ENCODE results near the gene CCDC8. TPM values are rescaled to one million over a fixed set of nuclear protein-coding genes. Genes with fewer than 3 reads are reported as not detected.

CCDC8 gene
- total RNA-seq, 3 donors from 2014 or later, result 2.2 to 29.7 (median 16.4) TPM

DNA sequence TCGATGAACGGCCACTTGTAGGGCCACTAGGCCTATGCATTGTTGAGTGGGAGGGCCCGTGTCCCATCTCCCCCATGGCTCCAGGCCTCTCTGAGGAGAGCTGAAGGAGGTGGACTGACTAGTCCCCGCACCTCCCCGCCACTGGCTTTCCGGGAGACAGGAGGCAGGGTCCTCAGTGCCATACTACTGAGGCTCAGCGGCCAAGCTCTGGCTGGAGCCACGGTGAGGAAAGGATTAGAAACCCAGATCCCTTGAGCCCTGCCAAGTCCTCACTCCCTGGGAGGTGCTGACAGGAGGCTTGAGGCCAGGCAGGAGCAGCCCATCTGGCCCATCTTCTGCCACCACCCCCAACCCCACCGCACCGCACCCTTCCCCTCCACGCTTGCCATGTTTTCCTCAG is 29.0 kb downstream of the CCDC8 start:
- Histone ChIP-seq H3K4me3 (no peak overlapping the region), H3K27me3 (no peaks in the 10 kb centered on the region), H3K9me3 (no peaks in the 10 kb centered on the region), H3K4me1 (no peaks in the 10 kb centered on the region), H3K36me3 (no peaks in the 10 kb centered on the region), H3K27ac (no peak overlapping the region)
- TF ChIP-seq POLR2AphosphoS5 (IDR thresholded peaks at IDR 0.05), result no peak
- TF ChIP-seq, protein P1, sequence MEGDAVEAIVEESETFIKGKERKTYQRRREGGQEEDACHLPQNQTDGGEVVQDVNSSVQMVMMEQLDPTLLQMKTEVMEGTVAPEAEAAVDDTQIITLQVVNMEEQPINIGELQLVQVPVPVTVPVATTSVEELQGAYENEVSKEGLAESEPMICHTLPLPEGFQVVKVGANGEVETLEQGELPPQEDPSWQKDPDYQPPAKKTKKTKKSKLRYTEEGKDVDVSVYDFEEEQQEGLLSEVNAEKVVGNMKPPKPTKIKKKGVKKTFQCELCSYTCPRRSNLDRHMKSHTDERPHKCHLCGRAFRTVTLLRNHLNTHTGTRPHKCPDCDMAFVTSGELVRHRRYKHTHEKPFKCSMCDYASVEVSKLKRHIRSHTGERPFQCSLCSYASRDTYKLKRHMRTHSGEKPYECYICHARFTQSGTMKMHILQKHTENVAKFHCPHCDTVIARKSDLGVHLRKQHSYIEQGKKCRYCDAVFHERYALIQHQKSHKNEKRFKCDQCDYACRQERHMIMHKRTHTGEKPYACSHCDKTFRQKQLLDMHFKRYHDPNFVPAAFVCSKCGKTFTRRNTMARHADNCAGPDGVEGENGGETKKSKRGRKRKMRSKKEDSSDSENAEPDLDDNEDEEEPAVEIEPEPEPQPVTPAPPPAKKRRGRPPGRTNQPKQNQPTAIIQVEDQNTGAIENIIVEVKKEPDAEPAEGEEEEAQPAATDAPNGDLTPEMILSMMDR (IDR thresholded peaks at IDR 0.05), result no peak
- TF ChIP-seq POLR2A (IDR thresholded peaks at IDR 0.05), result no peak
- intact Hi-C loops (cut with DNase I; ENCODE audit: low total_unique reads), result no loop called here
- DNase-seq (ENCODE audit: low spot score in 2 of 2), result no peak

DNA sequence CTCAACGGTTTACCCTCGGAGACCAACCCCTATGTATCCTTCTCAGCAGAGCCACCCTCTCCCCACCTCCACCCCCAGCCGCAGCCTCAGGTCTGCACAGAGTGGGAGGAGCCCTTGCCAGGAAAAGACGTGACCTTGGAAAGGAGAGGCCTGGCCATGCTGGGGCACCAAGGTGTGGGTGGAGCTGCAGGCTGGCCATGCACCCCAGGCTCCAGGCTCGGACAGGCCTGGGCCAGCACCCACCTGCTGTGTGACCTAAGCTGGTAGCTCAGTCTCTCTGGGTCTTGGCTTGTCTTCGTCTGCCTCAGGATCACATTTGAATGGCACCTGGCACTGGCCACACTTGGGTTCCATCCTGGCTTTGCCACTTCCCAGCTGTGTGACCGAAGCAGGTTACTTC is 29.5 kb downstream of the CCDC8 start:
- TF ChIP-seq, protein P1 (IDR thresholded peaks at IDR 0.05), result no peak
- TF ChIP-seq POLR2A (IDR thresholded peaks at IDR 0.05) (no peak), POLR2AphosphoS5 (IDR thresholded peaks at IDR 0.05) (no peak)
- H3K27ac ChIP-seq, result no peak overlapping the region
- intact Hi-C loops (cut with DNase I; ENCODE audit: low total_unique reads), result no loop called here
- no peaks in the 10 kb centered on the region for H3K27me3 ChIP-seq
- no peak for DNase-seq (ENCODE audit: low spot score in 2 of 2)
- no peak overlapping the region for H3K4me3 ChIP-seq
- no peaks in the 10 kb centered on the region for H3K9me3 ChIP-seq
- H3K4me1 ChIP-seq, result no peaks in the 10 kb centered on the region
- H3K36me3 ChIP-seq, result no peaks in the 10 kb centered on the region

DNA sequence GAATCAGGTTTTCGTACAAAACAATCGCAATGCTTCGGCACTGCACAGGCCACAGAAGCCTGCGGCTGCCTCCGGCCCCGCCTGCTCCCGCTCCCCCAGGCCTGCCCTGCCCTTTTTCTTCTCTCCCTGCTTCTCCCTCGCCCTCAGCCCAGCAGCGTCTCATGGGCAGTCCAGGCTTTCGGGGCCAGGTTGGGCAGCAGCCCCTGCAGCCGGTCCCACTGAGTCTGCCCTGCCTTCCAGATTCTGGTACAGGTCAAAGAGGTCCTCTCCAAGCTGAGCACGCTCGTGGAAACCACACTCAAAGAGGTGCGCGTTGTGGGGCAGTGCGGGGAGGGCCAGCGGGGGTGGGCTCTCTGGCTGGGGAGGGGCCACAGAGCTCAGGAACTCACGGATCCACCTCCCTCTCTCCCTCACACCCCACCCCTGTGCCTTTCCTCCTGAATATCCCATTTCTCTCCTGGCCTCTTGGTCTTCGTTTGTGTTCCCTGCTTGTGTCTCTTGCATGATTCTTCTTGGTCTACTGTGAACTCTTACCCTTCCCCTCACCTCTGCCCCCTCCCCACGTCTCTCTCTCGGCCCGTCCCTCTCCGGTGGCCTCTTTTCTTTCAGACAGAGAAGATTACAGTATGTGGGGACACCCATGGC is 30.1 kb downstream of the CCDC8 start:
- Histone ChIP-seq H3K27ac (no peak overlapping the region), H3K4me3 (no peak overlapping the region), H3K36me3 (no peaks in the 10 kb centered on the region), H3K9me3 (no peaks in the 10 kb centered on the region), H3K4me1 (no peaks in the 10 kb centered on the region), H3K27me3 (no peaks in the 10 kb centered on the region)
- TF ChIP-seq, protein P1 (IDR thresholded peaks at IDR 0.05), result no peak
- TF ChIP-seq POLR2AphosphoS5 (IDR thresholded peaks at IDR 0.05) (no peak), POLR2A (IDR thresholded peaks at IDR 0.05) (no peak)
- intact Hi-C loops (cut with DNase I; ENCODE audit: low total_unique reads), result no loop called here
- DNase-seq (ENCODE audit: low spot score in 2 of 2), result no peak

DNA sequence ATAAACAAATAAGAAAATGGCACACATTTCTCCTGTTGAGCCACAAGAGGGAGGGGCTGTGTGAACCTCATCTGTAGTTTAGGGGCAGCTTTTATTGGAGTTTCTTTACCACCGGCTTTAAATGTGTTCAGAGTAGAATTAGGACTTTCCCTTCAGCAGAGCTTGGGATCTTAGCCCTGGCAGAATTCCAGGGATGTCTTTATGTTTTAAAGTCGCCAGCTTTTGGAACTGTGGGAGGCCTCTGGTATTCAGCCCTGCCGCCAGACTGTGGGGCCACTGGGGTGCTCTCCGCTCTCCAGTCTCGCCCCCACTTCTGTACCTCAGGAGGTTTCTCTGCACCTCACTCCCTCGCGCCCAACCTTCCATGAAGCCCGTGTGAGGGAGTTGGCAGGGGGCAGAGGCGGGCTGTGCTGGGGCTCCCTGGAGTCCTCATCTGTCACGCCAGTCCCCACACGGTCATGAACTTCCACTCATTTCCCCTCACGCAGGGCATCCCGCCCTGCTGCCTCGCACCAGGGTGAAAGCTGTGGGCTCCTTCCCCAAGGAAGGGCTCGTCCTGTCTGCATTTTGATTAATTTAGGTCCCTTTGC is 31.5 kb downstream of the CCDC8 start:
- no peak for TF ChIP-seq POLR2A (IDR thresholded peaks at IDR 0.05)
- TF ChIP-seq POLR2AphosphoS5 (IDR thresholded peaks at IDR 0.05), result no peak
- TF ChIP-seq, protein P1 (IDR thresholded peaks at IDR 0.05), result no peak
- H3K9me3 ChIP-seq, result no peaks in the 10 kb centered on the region
- intact Hi-C loops (cut with DNase I; ENCODE audit: low total_unique reads), result no loop called here
- H3K36me3 ChIP-seq, result no peaks in the 10 kb centered on the region
- H3K27ac ChIP-seq, result peak overlapping the region in 1 of 2 donors; percentile 33
- no peaks in the 10 kb centered on the region for H3K4me1 ChIP-seq
- no peaks in the 10 kb centered on the region for H3K27me3 ChIP-seq
- no peak overlapping the region for H3K4me3 ChIP-seq
- no peak for DNase-seq (ENCODE audit: low spot score in 2 of 2)

DNA sequence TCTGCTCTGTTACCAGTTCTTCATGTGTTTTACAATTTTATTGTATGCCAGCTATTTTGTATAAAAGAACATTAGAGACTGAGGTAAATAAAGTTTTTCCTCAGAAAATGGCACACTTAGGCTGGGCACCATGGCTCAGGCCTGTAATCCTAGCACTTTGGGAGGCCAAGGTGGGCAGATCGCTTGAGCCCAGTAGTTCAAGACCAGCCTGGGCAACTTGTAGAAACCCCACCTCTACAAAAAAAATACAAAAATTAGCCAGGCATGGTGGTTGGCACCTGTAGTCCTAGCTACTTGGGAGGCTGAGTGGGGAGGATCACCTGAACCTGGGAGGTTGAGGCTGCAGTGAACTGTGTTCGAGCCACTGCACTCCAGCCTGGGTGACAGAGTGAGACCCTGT is 32.0 kb downstream of the CCDC8 start:
- no peaks in the 10 kb centered on the region for H3K9me3 ChIP-seq
- TF ChIP-seq, protein P1 (IDR thresholded peaks at IDR 0.05), result no peak
- TF ChIP-seq POLR2AphosphoS5 (IDR thresholded peaks at IDR 0.05) (no peak), POLR2A (IDR thresholded peaks at IDR 0.05) (no peak)
- intact Hi-C loops (cut with DNase I; ENCODE audit: low total_unique reads), result no loop called here
- H3K27me3 ChIP-seq, result no peaks in the 10 kb centered on the region
- no peaks in the 10 kb centered on the region for H3K36me3 ChIP-seq
- H3K4me3 ChIP-seq, result no peak overlapping the region
- no peak overlapping the region for H3K27ac ChIP-seq
- H3K4me1 ChIP-seq, result no peaks in the 10 kb centered on the region
- no peak for DNase-seq (ENCODE audit: low spot score in 2 of 2)
